ENCODE measurements around the gene ANKRD60.
A peak's percentile ranks its signal among the peaks of the same experiment; 100 is the strongest.

ANKRD60 gene

DNA sequence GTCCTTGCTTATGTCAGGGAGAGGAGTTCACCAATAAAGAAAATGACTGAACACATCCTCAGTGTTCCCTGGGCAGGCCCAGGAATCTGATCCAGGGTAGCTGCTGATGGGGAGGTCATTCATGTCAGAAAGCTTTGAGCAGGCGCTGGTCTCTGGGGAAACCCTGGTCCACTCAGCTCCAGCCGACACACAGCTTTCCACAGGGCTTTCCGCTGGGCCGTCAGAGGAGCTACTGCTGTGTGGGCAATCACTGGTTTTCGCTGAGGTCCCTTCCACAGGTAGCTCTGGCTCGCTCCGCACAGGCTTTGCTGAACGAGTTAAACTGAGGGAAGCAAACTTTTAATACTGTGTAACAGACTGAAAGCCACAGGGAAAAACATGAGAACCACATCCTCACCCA, 17.5 kb upstream of the ANKRD60 start:
- intact Hi-C loops (cut with DNase I) = no loop called here
- no peak for DNase-seq

DNA sequence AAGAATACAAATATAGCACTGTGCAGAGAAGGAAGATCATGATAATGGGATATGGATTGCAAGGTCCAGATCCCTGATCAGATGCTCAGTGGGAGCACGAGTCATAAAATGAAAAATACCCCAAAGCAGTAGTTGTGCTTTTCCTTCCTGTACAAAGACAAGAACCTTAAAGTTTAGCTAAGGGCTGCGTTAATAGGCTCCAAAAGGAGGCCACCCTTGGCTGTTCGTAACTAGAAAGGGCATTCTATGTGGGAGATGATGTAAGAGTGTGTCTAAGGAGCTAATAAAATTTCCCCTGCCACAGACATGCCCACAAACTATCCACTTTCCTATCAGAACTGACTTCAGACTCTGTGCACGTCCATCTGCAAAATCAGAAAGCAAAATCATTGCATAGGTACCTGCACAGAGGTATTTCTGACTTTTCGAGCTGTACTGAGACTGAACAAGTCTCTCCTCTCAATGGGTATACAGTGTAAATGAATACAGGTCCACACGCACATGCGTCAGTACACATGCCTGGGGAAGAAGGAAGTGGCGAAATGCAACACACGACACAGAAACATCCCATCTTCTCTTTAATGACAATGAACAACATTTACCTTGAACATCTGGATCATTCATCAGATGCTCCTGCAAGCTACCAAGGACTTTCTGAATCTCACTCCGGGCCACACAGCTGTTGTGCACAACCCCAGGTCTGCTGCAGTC, 16.9 kb upstream of the ANKRD60 start:
- intact Hi-C loops (cut with DNase I) = no loop called here

DNA sequence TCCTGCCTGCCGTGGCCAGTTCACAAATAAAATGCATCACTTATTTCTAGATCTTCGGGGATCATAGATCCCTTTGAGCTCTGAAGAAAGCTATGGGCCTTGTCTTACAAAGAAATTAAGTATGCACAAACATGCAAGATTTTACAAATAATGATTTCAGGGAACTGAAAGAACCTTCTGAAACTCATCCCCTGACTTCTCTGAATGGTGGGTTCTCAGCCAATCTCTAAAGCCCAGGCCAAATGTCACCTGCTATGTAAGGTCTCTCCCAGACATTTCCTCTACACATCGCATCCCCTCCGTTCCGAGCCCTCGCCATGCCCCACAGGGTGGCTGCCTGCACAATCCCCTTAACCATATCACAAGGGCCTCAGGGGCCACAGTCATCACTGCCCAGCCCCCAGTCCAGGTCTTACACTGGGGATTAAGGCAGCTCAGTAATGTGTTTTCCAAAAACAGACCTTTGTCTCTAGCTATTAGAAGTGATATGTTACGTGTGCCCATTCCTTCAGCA, 16.1 kb upstream of the ANKRD60 start:
- intact Hi-C loops (cut with DNase I) = no loop called here
- peak in 1 of 42 donors; percentile 10 for DNase-seq

More for the DNA sequence above, 16.9 kb upstream of the ANKRD60 start:
- no peak for DNase-seq

DNA sequence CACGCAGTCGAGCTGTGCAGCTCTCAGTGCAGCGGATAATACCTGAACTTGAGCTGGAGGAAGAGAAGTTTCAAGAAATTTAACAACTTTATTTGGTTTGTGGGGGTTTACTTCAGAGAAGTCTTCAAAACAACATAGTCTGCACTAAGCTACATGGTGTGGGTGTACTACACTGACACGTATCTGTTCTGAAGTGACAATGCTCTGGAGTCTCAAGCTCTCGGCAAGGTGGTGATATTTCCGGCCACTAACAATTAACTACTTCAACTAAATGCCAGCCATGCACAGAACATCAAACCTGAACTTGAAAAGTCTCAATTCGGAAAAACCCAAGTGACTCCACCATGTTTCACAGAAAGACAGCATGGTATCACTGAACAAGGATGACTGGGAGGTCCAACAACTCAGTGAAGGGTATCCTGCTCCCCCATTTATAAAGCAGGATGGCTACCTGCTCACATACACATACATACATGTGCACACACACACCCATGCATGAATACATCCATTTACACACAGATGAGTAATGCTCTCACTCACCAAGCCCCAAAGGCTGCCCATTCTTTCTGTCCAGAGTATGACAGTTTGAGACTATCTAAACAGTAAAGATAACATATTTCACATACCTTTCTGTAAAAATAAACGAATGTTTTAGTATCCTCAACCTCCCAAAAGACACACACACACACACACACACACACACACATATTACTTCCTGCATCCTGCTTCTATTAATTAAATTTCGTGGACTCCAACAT, 15.4 kb upstream of the ANKRD60 start:
- DNase-seq = peak in 1 of 42 donors; percentile 10
- intact Hi-C loops (cut with DNase I) = no loop called here

DNA sequence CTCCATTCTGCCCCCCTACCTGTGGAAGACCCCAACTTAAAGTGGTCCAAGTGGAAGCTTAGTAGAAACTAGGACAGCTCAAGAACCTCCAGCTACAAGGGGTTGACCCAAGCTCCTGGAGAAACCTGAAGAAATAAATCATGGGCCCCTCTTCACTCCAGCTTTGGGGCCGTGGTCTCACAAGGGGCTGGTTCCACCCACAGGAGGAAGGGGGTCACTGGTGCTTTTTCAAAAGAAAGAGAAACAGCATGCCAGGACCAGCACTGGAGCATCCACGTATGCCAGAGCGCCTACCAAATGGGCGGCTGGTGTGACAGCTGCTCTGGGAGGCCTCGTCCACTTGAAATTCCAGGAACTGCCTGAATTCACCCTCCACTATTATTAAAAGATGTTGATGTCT, 14.4 kb upstream of the ANKRD60 start:
- peak in 1 of 42 donors; percentile 25 for DNase-seq
- intact Hi-C loops (cut with DNase I) = no loop called here

DNA sequence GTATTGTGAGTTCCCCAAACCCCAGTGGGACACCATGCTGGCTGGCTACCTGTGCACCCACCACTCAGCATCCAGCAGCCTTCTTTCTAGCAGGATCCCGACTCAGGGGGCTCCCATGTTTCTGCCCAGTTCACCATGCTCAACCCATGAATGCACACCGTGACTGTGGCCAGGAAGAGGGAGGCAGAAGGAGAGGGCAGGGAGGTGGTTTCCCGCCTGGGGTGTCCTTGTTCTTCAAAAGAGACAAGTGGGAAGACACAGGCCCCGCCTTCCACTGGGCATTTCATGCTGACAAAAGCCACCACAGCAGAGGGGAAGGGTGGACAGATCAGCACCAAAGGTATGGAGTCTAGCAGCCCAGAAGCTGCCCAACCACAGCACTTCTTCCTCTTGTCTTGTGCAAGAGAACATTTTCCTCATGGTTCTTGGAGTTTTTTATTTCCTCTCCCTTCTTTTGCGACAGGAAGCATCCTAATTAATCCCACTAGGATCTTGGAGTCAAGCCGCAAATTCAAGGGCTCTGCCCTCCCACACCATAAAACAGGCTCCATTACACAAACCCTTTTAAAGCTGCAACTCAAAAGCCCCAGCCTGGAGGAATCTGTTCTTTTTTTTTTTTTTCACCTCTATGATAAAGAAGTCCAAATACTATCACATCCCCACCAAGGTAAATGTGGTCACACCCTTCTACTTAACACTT, 13.5 kb upstream of the ANKRD60 start:
- DNase-seq = peak in 1 of 42 donors; percentile 31
- intact Hi-C loops (cut with DNase I) = no loop called here

DNA sequence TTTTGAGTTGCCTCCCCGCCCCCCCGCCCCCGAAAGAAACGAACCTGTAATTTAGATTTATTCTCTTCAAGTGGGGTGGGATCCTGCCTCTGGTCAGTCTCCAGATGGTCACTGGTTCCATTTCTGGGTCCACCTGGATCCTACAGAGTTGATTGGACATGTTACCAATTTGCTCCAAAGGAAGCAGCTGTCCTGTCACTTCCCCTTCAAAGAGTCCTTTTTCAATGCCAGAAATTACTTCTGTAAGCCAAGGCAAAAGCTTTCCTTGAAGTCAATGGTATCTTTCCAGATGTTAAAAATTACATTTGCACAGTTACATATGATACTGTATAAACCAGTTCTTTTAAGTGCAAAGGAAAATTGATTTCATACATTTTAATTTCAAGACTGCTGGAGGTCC, 12.0 kb upstream of the ANKRD60 start:
- peak in 1 of 42 donors; percentile 8 for DNase-seq
- intact Hi-C loops (cut with DNase I) = no loop called here

DNA sequence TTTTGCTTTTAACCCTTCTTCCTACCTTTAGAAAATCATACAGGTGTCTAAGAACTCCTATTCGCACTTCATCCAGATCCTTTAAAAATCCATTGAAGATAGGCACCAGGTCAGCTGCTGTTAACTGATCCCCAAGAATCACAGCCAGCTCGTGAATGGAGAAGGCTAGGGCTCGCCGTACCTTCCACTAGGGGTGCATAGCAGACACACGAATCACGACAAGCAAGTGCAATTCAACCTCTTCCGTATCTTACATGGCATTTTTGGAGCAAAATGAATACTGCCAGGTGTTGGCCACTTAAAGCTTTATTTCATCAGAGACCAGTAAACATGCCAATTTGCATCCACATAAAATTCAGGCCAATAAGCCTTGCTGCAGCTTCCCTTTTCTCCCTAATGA, 10.8 kb upstream of the ANKRD60 start:
- peak in 1 of 42 donors; percentile 25 for DNase-seq
- intact Hi-C loops (cut with DNase I) = loop anchor here (10.0 kb wide), 1 partner anchor 606 kb away; no protein-coding TSS in a partner anchor

DNA sequence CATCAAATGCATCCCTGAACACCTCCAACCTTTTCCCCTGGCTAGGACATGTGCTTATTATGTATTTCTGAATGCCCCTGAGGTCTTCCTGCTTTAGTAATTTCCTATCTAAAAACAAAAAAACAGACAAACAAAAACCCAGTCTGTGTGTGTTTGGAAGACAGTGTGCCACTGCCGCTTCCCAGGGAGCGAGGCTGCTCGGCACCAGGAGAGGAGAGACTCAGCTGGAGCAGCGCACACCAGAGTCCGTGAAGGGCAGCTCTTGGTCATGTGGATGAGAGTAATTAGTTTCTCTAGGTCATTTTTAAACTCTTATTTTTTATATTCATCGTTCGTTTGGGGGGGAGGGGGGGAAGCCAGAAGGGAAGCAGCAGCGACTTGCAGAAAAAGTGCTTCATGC, 10.0 kb upstream of the ANKRD60 start:
- intact Hi-C loops (cut with DNase I) = loop anchor here (10.0 kb wide), 1 partner anchor 606 kb away; no protein-coding TSS in a partner anchor
- DNase-seq = peak in 1 of 42 donors; percentile 35

DNA sequence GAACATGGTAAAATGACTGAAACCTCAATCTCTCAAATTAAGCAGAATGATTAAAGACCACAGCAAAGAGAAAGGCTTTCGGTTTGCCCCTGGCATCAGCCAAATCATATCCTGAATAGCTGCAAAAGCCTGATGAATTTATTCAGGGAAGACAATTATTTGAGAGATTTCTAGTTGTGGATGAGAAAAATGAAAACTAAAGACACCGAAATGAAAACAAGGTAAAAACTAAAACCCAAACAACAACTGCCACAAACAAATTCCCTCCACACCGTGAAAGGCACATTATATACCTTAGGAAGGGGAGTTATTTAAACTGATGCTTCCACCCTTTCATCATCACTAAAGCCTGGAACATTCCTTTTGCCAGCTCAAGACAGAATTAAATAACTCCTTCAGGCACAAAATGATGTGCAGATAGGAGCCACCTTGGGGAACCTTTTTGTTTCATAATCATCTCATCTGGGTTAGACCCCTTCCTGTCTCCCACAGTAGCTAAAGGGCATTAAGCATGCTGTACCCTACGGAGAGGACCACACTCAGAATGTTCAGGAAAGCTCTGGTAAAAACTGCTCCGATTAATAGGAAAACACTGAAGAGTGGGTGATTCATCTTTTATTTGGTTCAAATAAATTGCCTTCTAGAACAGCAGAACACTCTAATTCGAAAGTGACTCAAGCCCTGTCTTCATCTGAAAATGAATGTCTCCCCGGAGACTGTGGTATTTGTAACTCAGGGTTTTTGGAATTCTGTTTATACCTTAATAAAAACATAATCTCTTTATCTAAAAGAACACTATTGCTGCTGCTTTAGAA, 9.1 kb upstream of the ANKRD60 start:
- DNase-seq = peak in 1 of 42 donors; percentile 29
- intact Hi-C loops (cut with DNase I) = loop anchor here (10.0 kb wide), 1 partner anchor 607 kb away; no protein-coding TSS in a partner anchor

DNA sequence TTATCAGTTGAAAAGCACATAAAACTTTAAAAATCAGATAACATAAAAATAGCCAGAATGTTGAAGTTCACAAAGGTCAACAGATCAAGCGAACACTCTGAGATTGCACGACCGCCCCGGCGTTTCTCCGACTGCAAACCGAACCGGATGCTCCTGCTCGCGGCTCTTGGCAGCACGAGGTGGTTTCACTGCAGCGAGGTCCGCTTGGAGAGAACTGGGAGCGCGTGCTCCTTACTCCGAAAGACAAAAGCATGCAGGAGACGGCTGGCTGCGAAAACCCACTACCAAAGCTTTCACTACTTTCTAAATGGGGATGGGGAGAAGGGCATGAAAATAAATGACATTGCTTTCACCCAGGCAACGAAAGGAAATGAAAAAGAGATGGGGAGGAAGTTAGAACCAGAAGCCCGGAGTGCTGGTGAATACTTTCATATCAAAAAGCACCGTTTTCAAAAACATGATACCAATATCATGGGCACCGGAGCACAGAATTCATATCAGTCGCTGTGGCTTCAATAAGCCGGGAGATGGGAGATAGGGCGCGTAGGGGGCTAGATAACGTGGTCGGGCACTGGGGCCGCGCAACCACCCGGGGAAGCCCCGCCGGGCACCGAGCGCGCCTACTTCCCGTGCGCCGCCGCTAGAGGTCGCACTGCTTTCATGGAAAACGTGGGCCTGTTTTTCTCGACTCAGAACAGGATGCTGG, 8.3 kb upstream of the ANKRD60 start:
- intact Hi-C loops (cut with DNase I) = loop anchor here (10.0 kb wide), 1 partner anchor 608 kb away; no protein-coding TSS in a partner anchor

DNA sequence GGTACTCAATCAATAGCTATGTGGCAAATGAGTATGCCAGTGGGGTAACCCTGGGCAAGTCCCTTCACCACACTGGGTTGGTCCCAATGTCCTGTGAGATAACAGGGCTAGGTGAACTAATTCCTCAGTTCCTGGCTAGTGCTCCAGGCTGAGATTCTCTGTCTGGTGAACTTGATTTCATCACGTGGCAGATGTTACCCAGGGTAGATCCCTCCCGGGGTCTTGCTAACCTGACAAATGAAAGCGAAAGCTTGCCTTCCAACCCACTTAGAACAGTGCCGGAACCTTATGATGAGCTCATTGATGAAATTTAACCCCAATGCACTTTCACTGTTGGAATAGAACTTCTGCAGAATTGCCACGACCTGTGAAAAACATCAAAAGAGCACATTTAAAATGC, 6.6 kb upstream of the ANKRD60 start:
- intact Hi-C loops (cut with DNase I) = loop anchor here (10.0 kb wide), 1 partner anchor 610 kb away; no protein-coding TSS in a partner anchor
- DNase-seq = no peak

More for the DNA sequence above, 8.3 kb upstream of the ANKRD60 start:
- peak; percentile 59 to 92 (median 82) for DNase-seq

DNA sequence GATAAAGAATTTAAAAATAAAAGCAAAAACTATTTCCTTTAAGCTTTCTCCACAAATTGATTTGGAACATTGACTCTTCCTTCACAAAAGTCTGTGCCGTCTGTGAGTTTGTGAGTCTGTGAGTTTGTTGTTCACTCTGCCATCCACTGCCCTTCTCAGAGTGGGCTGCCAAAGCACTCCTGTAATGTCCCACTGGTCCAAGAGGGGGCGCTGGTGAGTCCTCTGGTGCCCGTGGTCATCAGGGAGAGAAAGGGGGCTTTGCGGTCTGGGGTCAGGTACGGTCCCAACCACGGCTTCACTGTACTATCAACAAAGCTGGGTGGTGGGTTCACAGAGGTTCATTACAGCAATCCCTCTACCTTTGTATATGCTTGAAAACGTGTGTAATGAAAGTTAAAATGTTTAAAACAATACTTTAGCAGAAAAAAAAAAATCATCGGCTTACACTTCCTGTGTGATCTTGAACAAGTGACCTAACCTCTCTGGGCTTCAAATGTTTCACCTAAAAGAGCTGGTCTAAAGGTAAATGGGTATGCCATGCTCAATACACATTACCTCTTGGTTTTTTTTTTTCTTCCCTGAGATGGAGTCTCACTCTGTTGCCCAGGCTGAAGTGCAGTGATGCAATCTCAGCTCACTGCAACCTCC, 5.6 kb upstream of the ANKRD60 start:
- intact Hi-C loops (cut with DNase I) = loop anchor here (10.0 kb wide), 1 partner anchor 611 kb away; no protein-coding TSS in a partner anchor

DNA sequence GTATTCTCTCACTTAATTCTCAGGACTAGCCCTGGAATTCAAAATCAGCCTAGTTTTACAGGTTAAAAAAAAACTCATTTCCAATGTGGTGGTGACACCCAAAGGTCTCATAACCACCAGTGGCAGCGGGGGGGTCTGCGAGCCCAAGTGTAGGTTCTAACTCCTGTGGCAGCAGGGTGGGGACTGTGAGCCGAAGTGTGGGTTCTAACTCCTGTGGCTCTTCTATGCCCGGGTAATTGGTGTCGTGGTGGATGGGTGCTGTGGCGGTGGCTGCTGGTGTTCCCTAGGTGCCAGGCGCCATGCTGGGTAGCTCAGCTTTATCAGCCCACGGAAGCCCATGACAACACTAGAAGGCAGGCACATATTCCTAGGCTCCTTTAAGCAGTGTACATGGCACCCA, 4.9 kb upstream of the ANKRD60 start:
- intact Hi-C loops (cut with DNase I) = loop anchor here (10.0 kb wide), 1 partner anchor 611 kb away; no protein-coding TSS in a partner anchor

More for the DNA sequence above, 5.6 kb upstream of the ANKRD60 start:
- peak in 6 of 42 donors; percentile 28 to 61 (median 35) for DNase-seq

DNA sequence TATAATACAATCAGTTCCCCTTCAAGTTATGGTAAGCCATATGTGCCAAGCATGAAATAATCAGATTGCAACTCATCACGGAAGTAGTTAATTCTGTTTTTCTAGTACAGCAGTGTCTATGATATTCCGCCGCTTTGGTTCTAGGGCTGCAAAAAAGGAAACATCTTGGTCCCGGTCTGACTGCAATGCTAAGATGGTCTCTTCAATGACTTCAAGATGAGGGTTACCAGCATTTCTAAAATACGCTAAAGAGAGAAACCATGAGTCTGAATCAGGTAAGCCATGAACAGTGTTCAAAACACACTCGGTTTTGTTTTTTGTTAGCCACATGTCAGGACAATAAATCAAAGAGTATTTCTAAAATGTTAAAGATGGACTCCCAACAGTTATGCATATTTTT, 3.2 kb upstream of the ANKRD60 start:
- peak in 1 of 42 donors; percentile 30 for DNase-seq
- intact Hi-C loops (cut with DNase I) = loop anchor here (10.0 kb wide), 1 partner anchor 613 kb away; no protein-coding TSS in a partner anchor

More for the DNA sequence above, 4.9 kb upstream of the ANKRD60 start:
- peak in 1 of 42 donors; percentile 33 for DNase-seq

DNA sequence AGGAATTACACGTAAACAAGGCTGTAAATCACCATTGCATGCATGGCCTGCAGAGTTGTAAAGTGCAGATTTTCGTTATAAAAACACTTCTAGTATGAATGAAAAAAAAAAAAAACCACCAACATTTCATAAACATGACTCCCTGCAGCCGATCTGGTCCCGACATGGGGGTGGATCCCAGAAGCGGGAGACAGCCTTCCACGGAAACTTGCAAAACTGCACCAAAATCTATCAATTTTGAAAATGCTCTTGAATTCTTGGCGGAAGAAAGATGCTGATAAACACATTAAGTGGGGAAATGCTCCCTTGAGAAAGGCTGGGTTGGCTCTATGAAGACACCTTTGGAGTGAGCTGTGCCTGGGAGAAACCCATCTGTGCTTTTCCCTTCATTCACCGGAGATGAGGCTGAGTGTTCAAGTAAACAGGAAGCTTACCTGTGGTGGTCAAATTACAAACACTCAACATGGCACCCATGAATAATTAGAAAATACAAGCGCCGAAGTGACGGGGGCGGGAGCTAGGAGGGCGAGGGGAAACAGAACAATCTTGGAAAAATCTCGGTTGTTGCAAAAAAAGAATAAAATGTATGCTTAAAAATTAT, 845 bp upstream of the ANKRD60 start:
- intact Hi-C loops (cut with DNase I) = no loop called here
- no peak for DNase-seq

DNA sequence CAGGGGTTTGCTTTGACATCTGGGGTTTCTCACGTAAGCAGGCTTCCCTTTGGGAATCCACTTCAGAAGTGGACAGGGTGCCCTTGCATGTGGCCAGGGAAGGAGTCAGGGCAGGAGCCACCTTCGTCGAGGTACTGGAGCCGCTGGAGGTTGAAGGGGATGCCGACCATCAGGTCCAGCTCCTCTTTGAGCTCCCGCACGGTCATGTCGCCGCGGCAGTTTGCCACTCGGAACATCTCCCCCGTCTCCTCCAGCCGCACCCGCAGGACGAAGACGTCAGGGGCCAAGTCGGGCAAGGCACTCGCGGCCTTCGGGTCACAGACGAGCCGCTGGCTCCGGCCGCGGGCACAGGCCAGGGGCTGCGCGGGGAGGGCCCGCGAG, 360 bp downstream of the ANKRD60 start:
- intact Hi-C loops (cut with DNase I) = no loop called here
- no peak for DNase-seq

Data from head of caudate nucleus (tissue), 42 donors.